Measurements from ENCODE around the gene SYK. TPM values are rescaled to one million over a fixed set of nuclear protein-coding genes. Genes with fewer than 3 reads are reported as not detected.

Gene SYK
- total and polyA plus RNA-seq, 2 of the 4 experiments (the other 2 are of a cell fraction): not detected

DNA sequence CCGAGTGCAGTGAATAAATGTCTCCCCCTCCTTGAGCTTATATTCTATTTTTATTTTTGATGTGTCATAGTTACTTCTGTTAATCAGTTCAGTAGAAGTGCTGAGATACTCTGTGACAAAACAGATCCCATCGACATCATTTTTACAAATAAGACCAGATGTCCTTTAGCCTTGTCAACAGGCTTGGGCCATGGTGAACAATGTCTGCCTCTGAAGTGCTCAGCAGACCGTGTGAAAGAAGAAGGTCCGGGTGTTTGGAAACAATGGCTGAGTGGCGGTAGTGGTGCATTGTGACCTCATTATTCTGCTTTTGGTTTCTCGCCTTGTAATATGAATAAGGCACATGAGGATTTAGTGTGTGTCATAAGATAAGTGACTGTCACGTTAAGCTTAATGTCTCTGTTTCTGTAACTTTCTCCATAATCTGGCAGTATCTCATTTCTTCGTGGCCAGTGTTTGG lies 71.2 kb downstream of the SYK start:
- Histone ChIP-seq H3K27me3 (ENCODE audit: control insufficient read depth, insufficient read depth, low read length) (peaks cover 9% of the 10 kb centered on the region; the same call in 1 of the 2 replicates), H4K8ac (ENCODE audit: low read depth in 2 of 2, low read length in 2 of 2) (no peak overlapping the region), H3K56ac (ENCODE audit: extremely low read depth, insufficient read depth, low read length) (no peak overlapping the region), H3K79me1 (ENCODE audit: low read depth in 1 of 2, low read length in 2 of 2) (no peaks in the 10 kb centered on the region), H2BK20ac (ENCODE audit: low read depth, low read length) (no peak overlapping the region), H3K4me2 (ENCODE audit: low read depth, low read length) (no peak overlapping the region), H4K91ac (ENCODE audit: insufficient read depth, low read depth, low read length) (no peak overlapping the region), H3K9me1 (ENCODE audit: insufficient read depth, low read length) (no peaks in the 10 kb centered on the region), H2AK9ac (replicated peaks; ENCODE audit: low read depth, low read length, poor library complexity) (no peak overlapping the region), H3K4me3 (ENCODE audit: insufficient read depth, low read depth, low read length) (no peak overlapping the region), H3K14ac (replicated peaks; ENCODE audit: low read depth, low read length) (no peak overlapping the region), H3K9ac (ENCODE audit: low read depth, low read length) (no peak overlapping the region), H4K20me1 (ENCODE audit: insufficient read depth, low read length) (no peaks in the 10 kb centered on the region), H3K18ac (ENCODE audit: low read depth, low read length) (no peak overlapping the region), H2AK5ac (ENCODE audit: low read depth, low read length) (no peak overlapping the region), H4K5ac (ENCODE audit: low read depth, low read length) (no peak overlapping the region), H3K23ac (ENCODE audit: low read depth, low read length) (no peak overlapping the region), H2BK120ac (ENCODE audit: low read depth, low read length) (no peak overlapping the region), H2BK15ac (ENCODE audit: low read depth, low read length) (no peak overlapping the region), H2AFZ (replicated peaks; ENCODE audit: low read length, poor library complexity) (no peak overlapping the region), H3K4me1 (ENCODE audit: control insufficient read depth, insufficient read depth, low read length) (no peaks in the 10 kb centered on the region), H3K9me3 (ENCODE audit: control insufficient read depth, insufficient read depth, low read length) (no peaks in the 10 kb centered on the region), H3K4ac (ENCODE audit: low read depth, low read length) (no peak overlapping the region), H3K36me3 (ENCODE audit: control insufficient read depth, insufficient read depth, low read length) (no peaks in the 10 kb centered on the region), H2BK5ac (ENCODE audit: low read depth, low read length, poor library complexity, severe bottlenecking) (no peak overlapping the region), H3K27ac (ENCODE audit: insufficient read depth, low read length) (no peak overlapping the region)
- no peak for ATAC-seq (ENCODE audit: low read depth)
- intact Hi-C loops (cut with micrococcal nuclease): no loop called here
- TF ChIP-seq NFE2L2 (IDR thresholded peaks at IDR 0.05; ENCODE audit: low read depth, low read length) (no peak), RFX5 (IDR thresholded peaks at IDR 0.05; ENCODE audit: low read depth, low read length) (no peak), RAD21 (IDR thresholded peaks at IDR 0.05; ENCODE audit: low read length) (no peak), BHLHE40 (IDR thresholded peaks at IDR 0.05; ENCODE audit: low read depth, low read length) (no peak), POLR2A (IDR thresholded peaks at IDR 0.05; ENCODE audit: low read depth, low read length) (no peak), SMC3 (IDR thresholded peaks at IDR 0.05; ENCODE audit: low read depth, low read length) (no peak), FOS (IDR thresholded peaks at IDR 0.05; ENCODE audit: low read depth, low read length) (no peak), MAZ (IDR thresholded peaks at IDR 0.05; ENCODE audit: borderline replicate concordance, low read depth, low read length) (no peak), CEBPB (IDR thresholded peaks at IDR 0.05; ENCODE audit: low read depth, low read length) (no peak), MXI1 (IDR thresholded peaks at IDR 0.05; ENCODE audit: borderline replicate concordance, low read depth, low read length) (no peak), MAFK (IDR thresholded peaks at IDR 0.05; ENCODE audit: low read depth, low read length) (no peak), RCOR1 (IDR thresholded peaks at IDR 0.05; ENCODE audit: insufficient replicate concordance, low read length) (no peak), CHD1 (IDR thresholded peaks at IDR 0.05; ENCODE audit: low read depth, low read length) (no peak)
- TF ChIP-seq, protein P1, sequence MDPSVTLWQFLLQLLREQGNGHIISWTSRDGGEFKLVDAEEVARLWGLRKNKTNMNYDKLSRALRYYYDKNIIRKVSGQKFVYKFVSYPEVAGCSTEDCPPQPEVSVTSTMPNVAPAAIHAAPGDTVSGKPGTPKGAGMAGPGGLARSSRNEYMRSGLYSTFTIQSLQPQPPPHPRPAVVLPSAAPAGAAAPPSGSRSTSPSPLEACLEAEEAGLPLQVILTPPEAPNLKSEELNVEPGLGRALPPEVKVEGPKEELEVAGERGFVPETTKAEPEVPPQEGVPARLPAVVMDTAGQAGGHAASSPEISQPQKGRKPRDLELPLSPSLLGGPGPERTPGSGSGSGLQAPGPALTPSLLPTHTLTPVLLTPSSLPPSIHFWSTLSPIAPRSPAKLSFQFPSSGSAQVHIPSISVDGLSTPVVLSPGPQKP (IDR thresholded peaks at IDR 0.05; ENCODE audit: borderline replicate concordance, low read depth, low read length): no peak
- TF ChIP-seq, protein P2, sequence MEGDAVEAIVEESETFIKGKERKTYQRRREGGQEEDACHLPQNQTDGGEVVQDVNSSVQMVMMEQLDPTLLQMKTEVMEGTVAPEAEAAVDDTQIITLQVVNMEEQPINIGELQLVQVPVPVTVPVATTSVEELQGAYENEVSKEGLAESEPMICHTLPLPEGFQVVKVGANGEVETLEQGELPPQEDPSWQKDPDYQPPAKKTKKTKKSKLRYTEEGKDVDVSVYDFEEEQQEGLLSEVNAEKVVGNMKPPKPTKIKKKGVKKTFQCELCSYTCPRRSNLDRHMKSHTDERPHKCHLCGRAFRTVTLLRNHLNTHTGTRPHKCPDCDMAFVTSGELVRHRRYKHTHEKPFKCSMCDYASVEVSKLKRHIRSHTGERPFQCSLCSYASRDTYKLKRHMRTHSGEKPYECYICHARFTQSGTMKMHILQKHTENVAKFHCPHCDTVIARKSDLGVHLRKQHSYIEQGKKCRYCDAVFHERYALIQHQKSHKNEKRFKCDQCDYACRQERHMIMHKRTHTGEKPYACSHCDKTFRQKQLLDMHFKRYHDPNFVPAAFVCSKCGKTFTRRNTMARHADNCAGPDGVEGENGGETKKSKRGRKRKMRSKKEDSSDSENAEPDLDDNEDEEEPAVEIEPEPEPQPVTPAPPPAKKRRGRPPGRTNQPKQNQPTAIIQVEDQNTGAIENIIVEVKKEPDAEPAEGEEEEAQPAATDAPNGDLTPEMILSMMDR (conservative IDR thresholded peaks at IDR 0.05; ENCODE audit: low read depth, low read length): no peak
- TF ChIP-seq, protein P3, sequence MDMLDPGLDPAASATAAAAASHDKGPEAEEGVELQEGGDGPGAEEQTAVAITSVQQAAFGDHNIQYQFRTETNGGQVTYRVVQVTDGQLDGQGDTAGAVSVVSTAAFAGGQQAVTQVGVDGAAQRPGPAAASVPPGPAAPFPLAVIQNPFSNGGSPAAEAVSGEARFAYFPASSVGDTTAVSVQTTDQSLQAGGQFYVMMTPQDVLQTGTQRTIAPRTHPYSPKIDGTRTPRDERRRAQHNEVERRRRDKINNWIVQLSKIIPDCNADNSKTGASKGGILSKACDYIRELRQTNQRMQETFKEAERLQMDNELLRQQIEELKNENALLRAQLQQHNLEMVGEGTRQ (IDR thresholded peaks at IDR 0.05; ENCODE audit: low read depth, low read length): no peak
- WGBS, 2 experiments (ENCODE audit: extremely low coverage in 2 of 2, insufficient read length in 1 of 2): 83% methylated on average over 2 of the region's 8 CpGs; no CpG with 5 or more reads in 1 of the 2 experiments
- no peak for DNase-seq
- in situ Hi-C loops (cut with MboI; ENCODE audit: low sequenced_read_pairs): loop anchor here (5.0 to 10.0 kb wide), 3 partner anchors 638 to 1278 kb away; no protein-coding TSS in a partner anchor
- CTCF ChIA-PET: interaction anchor here (0.6 kb wide), 1 partner anchor 222 kb away, joined by 3 read pairs; no protein-coding TSS in a partner anchor
- dilution Hi-C loops (cut with HindIII; ENCODE audit: low sequenced_read_pairs, unreplicated experiment): no loop called here
- BruUV-seq (replicated peaks): no TSS peak
- POLR2A ChIA-PET (ENCODE audit: unreplicated experiment): no interaction called here
